Panc1 (cell line): ENCODE data around the gene IFNAR2. TPM values are rescaled to one million over a fixed set of nuclear protein-coding genes. Genes with fewer than 3 reads are reported as not detected.
"Not testable (repeated sequence)": the region's sequence is repeated elsewhere in the genome, so short reads cannot be mapped to it uniquely, and the experiment has no call there.

Experiments used
- ATAC-seq: fragments of 200-7000 bp; cut with Tn5 transposase; 2 replicates; pipeline ENCODE4 v1.9.1; 2020; ENCODE audit warnings: mild to moderate bottlenecking, moderate library complexity
- BruUV-seq: library from RNA; stranded (reverse); fragments of 400-500 nt; replicated peaks from 2 replicates; lab custom pipeline; 2021; lab: Mats Ljungman, UMichigan
- CTCF ChIA-PET: fragments of 300-600 bp; sonication (Branson Sonifier 250); formaldehyde crosslinking; loops from one replicate; lab custom pipeline; 2022; ENCODE audit warnings: antibody characterized with exemption; lab: Charles Lee
- POLR2A ChIA-PET: fragments of 300-600 bp; sonication (Branson Sonifier 250); formaldehyde crosslinking; loops from one replicate; lab custom pipeline; 2022; ENCODE audit warnings: antibody characterized with exemption; lab: Charles Lee
- DNase-seq: peaks from one replicate; pipeline ENCODE4 v3.0.0-alpha.2; 2010; ENCODE audit warnings: low read depth, low spot score
- H3K27ac ChIP-seq: 2 replicates; pipeline ENCODE4 v1.5.1; 2011; ENCODE audit warnings: mild to moderate bottlenecking, low read length, inconsistent platforms
- H3K27me3 ChIP-seq: fragments of 200-500 bp; sonication (Bioruptor generic); 2 replicates; pipeline ENCODE4 v1.6.0; 2014; ENCODE audit warnings: low read length, inconsistent platforms; ENCODE audit not compliant: control insufficient read depth, insufficient read depth
- H3K36me3 ChIP-seq: fragments of 200-500 bp; sonication (Bioruptor generic); 2 replicates; pipeline ENCODE4 v1.5.1; 2014; ENCODE audit warnings: inconsistent platforms, mild to moderate bottlenecking, low read length, moderate library complexity; ENCODE audit not compliant: control insufficient read depth, insufficient read depth
- H3K4me1 ChIP-seq: 2 replicates; pipeline ENCODE4 v1.5.1; 2011; ENCODE audit warnings: inconsistent platforms, mild to moderate bottlenecking, low read length, moderate library complexity; ENCODE audit not compliant: control insufficient read depth, insufficient read depth
- H3K4me3 ChIP-seq, 2 experiments: 2 replicates each; pipeline ENCODE4 v1.5.1; 2011 to 2012; ENCODE audit warnings: low read depth in 2 of 2, low read length in 2 of 2, mild to moderate bottlenecking in 2 of 2, inconsistent platforms in 1 of 2, moderate library complexity in 1 of 2
- H3K9me3 ChIP-seq: fragments of 200-500 bp; sonication (Bioruptor generic); 2 replicates; pipeline ENCODE4 v1.5.1; 2014; ENCODE audit warnings: low read depth, mild to moderate bottlenecking, inconsistent platforms, low read length, moderate library complexity; ENCODE audit not compliant: control insufficient read depth, insufficient read depth
- POLR2AphosphoS5 ChIP-seq: IDR thresholded peaks from 2 replicates; pipeline ENCODE4 v1.6.1; 2012; ENCODE audit warnings: mild to moderate bottlenecking, low read depth, low read length, moderate library complexity
- SIN3A ChIP-seq: IDR thresholded peaks from 2 replicates; pipeline ENCODE4 v1.6.1; 2012; ENCODE audit warnings: low read depth, mild to moderate bottlenecking, low read length, moderate library complexity, borderline replicate concordance; ENCODE audit not compliant: insufficient read depth
- TCF7L2 ChIP-seq: IDR thresholded peaks from 2 replicates; pipeline ENCODE4 v1.6.1; 2011; ENCODE audit warnings: mild to moderate bottlenecking, low read depth, low read length, inconsistent platforms
- in situ Hi-C: cut with HindIII; loops from 2 replicates; pipeline ENCODE4 v1.10.0; 2016; ENCODE audit warnings: low sequenced_read_pairs, low pct_unique_long_range_greater_than_20kb
- intact Hi-C: fragments of 100-400 bp; cut with micrococcal nuclease; formaldehyde crosslinking; loops from one replicate; pipeline ENCODE4 v1.10.0; 2022; ENCODE audit not compliant: unreplicated experiment
- total RNA-seq: library from RNA; stranded (reverse); gene quantifications from one replicate; pipeline ENCODE4 v1.2.1, GENCODE V29; 2021; ENCODE audit not compliant: unreplicated experiment
- TF ChIP-seq, protein P1 (sequence below), 2 experiments: IDR thresholded peaks; 2 replicates each; pipeline ENCODE4 v1.6.1; 2011 to 2012; ENCODE audit warnings: low read depth in 2 of 2, control low read depth in 1 of 2, low read length in 1 of 2, mild to moderate bottlenecking in 1 of 2, moderate library complexity in 1 of 2; ENCODE audit not compliant: insufficient read depth in 1 of 2
- TF ChIP-seq, protein P2 (sequence below): fragments of 450-650 bp; IDR thresholded peaks from 2 replicates; pipeline ENCODE4 v1.5.1; 2017; ENCODE audit warnings: mild to moderate bottlenecking

IFNAR2 gene
- total RNA-seq, 1 experiment from 2014 or later = 18.2 TPM

- Histone ChIP-seq H3K9me3 (no peaks in the 10 kb centered on the region), H3K27ac (no peak overlapping the region), H3K27me3 (no peaks in the 10 kb centered on the region), H3K4me1 (no peaks in the 10 kb centered on the region), H3K4me3 (no peak overlapping the region), H3K36me3 (peaks cover under 1% of the 10 kb centered on the region)
- ChIA-PET POLR2A (no interaction called here), CTCF (no interaction called here)
- TF ChIP-seq POLR2AphosphoS5 (no peak), SIN3A (no peak), TCF7L2 (no peak)
- TF ChIP-seq, protein P1, sequence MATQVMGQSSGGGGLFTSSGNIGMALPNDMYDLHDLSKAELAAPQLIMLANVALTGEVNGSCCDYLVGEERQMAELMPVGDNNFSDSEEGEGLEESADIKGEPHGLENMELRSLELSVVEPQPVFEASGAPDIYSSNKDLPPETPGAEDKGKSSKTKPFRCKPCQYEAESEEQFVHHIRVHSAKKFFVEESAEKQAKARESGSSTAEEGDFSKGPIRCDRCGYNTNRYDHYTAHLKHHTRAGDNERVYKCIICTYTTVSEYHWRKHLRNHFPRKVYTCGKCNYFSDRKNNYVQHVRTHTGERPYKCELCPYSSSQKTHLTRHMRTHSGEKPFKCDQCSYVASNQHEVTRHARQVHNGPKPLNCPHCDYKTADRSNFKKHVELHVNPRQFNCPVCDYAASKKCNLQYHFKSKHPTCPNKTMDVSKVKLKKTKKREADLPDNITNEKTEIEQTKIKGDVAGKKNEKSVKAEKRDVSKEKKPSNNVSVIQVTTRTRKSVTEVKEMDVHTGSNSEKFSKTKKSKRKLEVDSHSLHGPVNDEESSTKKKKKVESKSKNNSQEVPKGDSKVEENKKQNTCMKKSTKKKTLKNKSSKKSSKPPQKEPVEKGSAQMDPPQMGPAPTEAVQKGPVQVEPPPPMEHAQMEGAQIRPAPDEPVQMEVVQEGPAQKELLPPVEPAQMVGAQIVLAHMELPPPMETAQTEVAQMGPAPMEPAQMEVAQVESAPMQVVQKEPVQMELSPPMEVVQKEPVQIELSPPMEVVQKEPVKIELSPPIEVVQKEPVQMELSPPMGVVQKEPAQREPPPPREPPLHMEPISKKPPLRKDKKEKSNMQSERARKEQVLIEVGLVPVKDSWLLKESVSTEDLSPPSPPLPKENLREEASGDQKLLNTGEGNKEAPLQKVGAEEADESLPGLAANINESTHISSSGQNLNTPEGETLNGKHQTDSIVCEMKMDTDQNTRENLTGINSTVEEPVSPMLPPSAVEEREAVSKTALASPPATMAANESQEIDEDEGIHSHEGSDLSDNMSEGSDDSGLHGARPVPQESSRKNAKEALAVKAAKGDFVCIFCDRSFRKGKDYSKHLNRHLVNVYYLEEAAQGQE (IDR thresholded peaks at IDR 0.05; ENCODE audit: insufficient read depth in 1 of 2, low read depth in 2 of 2, low read length in 1 of 2) = no peak
- TF ChIP-seq, protein P2, sequence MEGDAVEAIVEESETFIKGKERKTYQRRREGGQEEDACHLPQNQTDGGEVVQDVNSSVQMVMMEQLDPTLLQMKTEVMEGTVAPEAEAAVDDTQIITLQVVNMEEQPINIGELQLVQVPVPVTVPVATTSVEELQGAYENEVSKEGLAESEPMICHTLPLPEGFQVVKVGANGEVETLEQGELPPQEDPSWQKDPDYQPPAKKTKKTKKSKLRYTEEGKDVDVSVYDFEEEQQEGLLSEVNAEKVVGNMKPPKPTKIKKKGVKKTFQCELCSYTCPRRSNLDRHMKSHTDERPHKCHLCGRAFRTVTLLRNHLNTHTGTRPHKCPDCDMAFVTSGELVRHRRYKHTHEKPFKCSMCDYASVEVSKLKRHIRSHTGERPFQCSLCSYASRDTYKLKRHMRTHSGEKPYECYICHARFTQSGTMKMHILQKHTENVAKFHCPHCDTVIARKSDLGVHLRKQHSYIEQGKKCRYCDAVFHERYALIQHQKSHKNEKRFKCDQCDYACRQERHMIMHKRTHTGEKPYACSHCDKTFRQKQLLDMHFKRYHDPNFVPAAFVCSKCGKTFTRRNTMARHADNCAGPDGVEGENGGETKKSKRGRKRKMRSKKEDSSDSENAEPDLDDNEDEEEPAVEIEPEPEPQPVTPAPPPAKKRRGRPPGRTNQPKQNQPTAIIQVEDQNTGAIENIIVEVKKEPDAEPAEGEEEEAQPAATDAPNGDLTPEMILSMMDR = no peak
- in situ Hi-C loops = no loop called here
- ATAC-seq (no peak), DNase-seq (no peak)
- intact Hi-C loops = no loop called here
- no TSS peak for BruUV-seq
Measured at GRCh38 chr21:33241846-33242245, 12.1 kb downstream of the IFNAR2 start.

GRCh38 chr21:33242846-33243245 lies 13.1 kb downstream of the IFNAR2 start:
- DNase-seq, intact Hi-C loops, H3K4me3 ChIP-seq, POLR2A ChIA-PET, BruUV-seq, H3K27me3 ChIP-seq, H3K9me3 ChIP-seq, ATAC-seq, H3K4me1 ChIP-seq, in situ Hi-C loops, CTCF ChIA-PET, H3K27ac ChIP-seq, H3K36me3 ChIP-seq: not testable (repeated sequence)

GRCh38 chr21:33244082-33244778 lies 14.5 kb downstream of the IFNAR2 start:
- ChIA-PET POLR2A (no interaction called here), CTCF (no interaction called here)
- no peak for DNase-seq

More at GRCh38 chr21:33244082-33244778, 14.5 kb downstream of the IFNAR2 start:
- no peak for ATAC-seq
- Histone ChIP-seq H3K9me3 (no peaks in the 10 kb centered on the region), H3K4me1 (no peaks in the 10 kb centered on the region), H3K27me3 (no peaks in the 10 kb centered on the region), H3K4me3 (no peak overlapping the region), H3K36me3 (peaks cover 12% of the 10 kb centered on the region), H3K27ac (no peak overlapping the region)
- intact Hi-C loops (no loop called here), in situ Hi-C loops (no loop called here)
- no peak for TF ChIP-seq TCF7L2
- TF ChIP-seq POLR2AphosphoS5 = no peak
- TF ChIP-seq, protein P1 (IDR thresholded peaks at IDR 0.05; ENCODE audit: insufficient read depth in 1 of 2, low read depth in 2 of 2, low read length in 1 of 2) = no peak
- TF ChIP-seq SIN3A = no peak
- TF ChIP-seq, protein P2 = no peak
- no TSS peak for BruUV-seq
